ENCODE results near the gene GAREM1. TPM values are rescaled to one million over a fixed set of nuclear protein-coding genes. Genes with fewer than 3 reads are reported as not detected.

The GAREM1 gene
- total RNA-seq, 1 experiment from 2014 or later, result 11.1 TPM

- TF ChIP-seq ZNF274 (IDR thresholded peaks at IDR 0.05; ENCODE audit: low read depth, low read length), result no peak
- TF ChIP-seq ZFX (IDR thresholded peaks at IDR 0.05), result no peak
- TF ChIP-seq POLR2A (IDR thresholded peaks at IDR 0.05; ENCODE audit: borderline replicate concordance, extremely low read depth, insufficient read depth, insufficient read length), result no peak
- no peak for TF ChIP-seq JUND (IDR thresholded peaks at IDR 0.05)
- no peak for TF ChIP-seq RAD21 (IDR thresholded peaks at IDR 0.05; ENCODE audit: low read depth)
- no peak for TF ChIP-seq SP1 (IDR thresholded peaks at IDR 0.05; ENCODE audit: low read depth)
- TF ChIP-seq ZBTB33 (IDR thresholded peaks at IDR 0.05; ENCODE audit: extremely low read depth, insufficient replicate concordance, low read length), result no peak
- TF ChIP-seq FOSL1 (IDR thresholded peaks at IDR 0.05; ENCODE audit: low read depth), result no peak
- no peak for TF ChIP-seq CBX3 (IDR thresholded peaks at IDR 0.05; ENCODE audit: low read depth)
- TF ChIP-seq EZH2phosphoT487 (IDR thresholded peaks at IDR 0.05; ENCODE audit: borderline replicate concordance), result no peak
- TF ChIP-seq MAX (IDR thresholded peaks at IDR 0.05), result no peak
- TF ChIP-seq EZH2 (IDR thresholded peaks at IDR 0.05), result no peak
- TF ChIP-seq SIN3A (IDR thresholded peaks at IDR 0.05; ENCODE audit: low read depth), result no peak
- no peak for TF ChIP-seq REST (IDR thresholded peaks at IDR 0.05; ENCODE audit: low read depth)
- no peak for TF ChIP-seq ELF1 (IDR thresholded peaks at IDR 0.05; ENCODE audit: borderline replicate concordance, low read depth)
- no TSS peak for BruUV-seq (replicated peaks)
- Histone ChIP-seq H3K9me2 (ENCODE audit: insufficient read depth) (no peaks in the 10 kb centered on the region), H3K4me1 (ENCODE audit: control insufficient read depth in 1 of 2, insufficient read depth in 2 of 2, low read length in 2 of 2) (no peaks in the 10 kb centered on the region), H3K9me3 (ENCODE audit: control insufficient read depth in 1 of 2, insufficient read depth in 1 of 2, low read depth in 1 of 2, low read length in 2 of 2) (no peaks in the 10 kb centered on the region), H3K4me3 (replicated peaks in 1 of 2; ENCODE audit: low read depth in 1 of 2, low read length in 2 of 2) (no peak overlapping the region), H3K79me2 (ENCODE audit: insufficient read depth, low read length) (no peaks in the 10 kb centered on the region), H2AFZ (ENCODE audit: low read depth, low read length, poor library complexity, severe bottlenecking) (no peak overlapping the region), H3K36me3 (ENCODE audit: control insufficient read depth in 1 of 2, insufficient read depth in 2 of 2, low read length in 2 of 2) (no peaks in the 10 kb centered on the region), H3K27me3 (ENCODE audit: insufficient read depth, low read length) (no peaks in the 10 kb centered on the region), H3K9ac (ENCODE audit: low read length) (no peak overlapping the region), H3K27ac (ENCODE audit: low read depth, low read length) (no peak overlapping the region), H4K20me1 (ENCODE audit: insufficient read depth) (no peaks in the 10 kb centered on the region), H3K4me2 (ENCODE audit: low read length) (no peak overlapping the region)
- DNase-seq (ENCODE audit: low read depth, low spot score) (no peak), ATAC-seq (no peak)
- intact Hi-C loops (cut with micrococcal nuclease), result no loop called here
- ChIA-PET CTCF (no interaction called here), POLR2A (no interaction called here), RAD21 (ENCODE audit: low non-redundant PET in 1 of 2, low total read pairs in 2 of 2, uncharacterized antibody in 2 of 2, unreplicated experiment in 2 of 2) (no interaction called here)
These were observed 206.3 kb downstream of the GAREM1 start for GRCh38 chr18:32264401-32264800.

Data from HCT116 (cell line).